AG04449 (cell line): ENCODE data around the gene UBE2F.
"Not testable (repeated sequence)": the region's sequence is repeated elsewhere in the genome, so short reads cannot be mapped to it uniquely, and the experiment has no call there.

ENCODE experiments used
- CTCF ChIA-PET: fragments of 350-600 bp; formaldehyde crosslinking; extraction: SDS; loops from one replicate; lab custom pipeline; 2021; ENCODE audit warnings: antibody characterized with exemption; lab: Yijun Ruan, JAX
- POLR2A ChIA-PET: fragments of 400-600, 350-600 bp; formaldehyde crosslinking; extraction: SDS; loops from one replicate; lab custom pipeline; 2020; ENCODE audit warnings: antibody characterized with exemption, inconsistent platforms; lab: Yijun Ruan, JAX
- DNase-seq: peaks from one replicate; pipeline ENCODE4 v3.0.0-alpha.2; 2010; ENCODE audit warnings: low read depth, low spot score
- H3K4me3 ChIP-seq: 2 replicates; pipeline ENCODE4 v1.5.1; 2011; ENCODE audit warnings: low read depth, mild to moderate bottlenecking, control low read depth, low read length
- TF ChIP-seq, protein P1 (sequence below): IDR thresholded peaks from one replicate; pipeline ENCODE4 v1.5.1; 2011; ENCODE audit warnings: mild to moderate bottlenecking, moderate library complexity, low read length, control low read depth, inconsistent platforms; ENCODE audit not compliant: insufficient read depth; ENCODE audit errors: missing control alignments

Gene UBE2F

GRCh38 chr2:237941239-237941638 is 25.6 kb upstream of the UBE2F start:
- CTCF ChIA-PET: no interaction called here
- DNase-seq: no peak
- TF ChIP-seq, protein P1, sequence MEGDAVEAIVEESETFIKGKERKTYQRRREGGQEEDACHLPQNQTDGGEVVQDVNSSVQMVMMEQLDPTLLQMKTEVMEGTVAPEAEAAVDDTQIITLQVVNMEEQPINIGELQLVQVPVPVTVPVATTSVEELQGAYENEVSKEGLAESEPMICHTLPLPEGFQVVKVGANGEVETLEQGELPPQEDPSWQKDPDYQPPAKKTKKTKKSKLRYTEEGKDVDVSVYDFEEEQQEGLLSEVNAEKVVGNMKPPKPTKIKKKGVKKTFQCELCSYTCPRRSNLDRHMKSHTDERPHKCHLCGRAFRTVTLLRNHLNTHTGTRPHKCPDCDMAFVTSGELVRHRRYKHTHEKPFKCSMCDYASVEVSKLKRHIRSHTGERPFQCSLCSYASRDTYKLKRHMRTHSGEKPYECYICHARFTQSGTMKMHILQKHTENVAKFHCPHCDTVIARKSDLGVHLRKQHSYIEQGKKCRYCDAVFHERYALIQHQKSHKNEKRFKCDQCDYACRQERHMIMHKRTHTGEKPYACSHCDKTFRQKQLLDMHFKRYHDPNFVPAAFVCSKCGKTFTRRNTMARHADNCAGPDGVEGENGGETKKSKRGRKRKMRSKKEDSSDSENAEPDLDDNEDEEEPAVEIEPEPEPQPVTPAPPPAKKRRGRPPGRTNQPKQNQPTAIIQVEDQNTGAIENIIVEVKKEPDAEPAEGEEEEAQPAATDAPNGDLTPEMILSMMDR: no peak
- H3K4me3 ChIP-seq: no peak overlapping the region
- POLR2A ChIA-PET: no interaction called here

DNA sequence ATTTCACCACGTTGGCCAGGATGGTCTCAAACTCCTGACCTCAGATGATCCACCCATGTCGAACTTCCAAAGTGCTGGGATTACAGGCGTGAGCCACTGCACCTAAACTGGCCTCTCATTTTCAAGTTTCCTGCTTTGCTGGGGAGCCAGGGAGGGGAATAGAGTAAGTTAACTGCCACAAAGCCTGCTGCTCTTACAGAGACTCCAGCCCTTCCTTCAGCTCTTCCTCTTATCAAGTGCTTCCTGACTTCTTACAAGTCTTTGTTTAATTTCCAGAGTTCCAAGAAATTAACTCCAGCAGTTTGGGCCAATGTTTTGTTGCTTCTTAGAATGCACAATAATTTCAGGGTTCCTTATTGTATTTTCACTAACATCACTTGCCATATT is 24.3 kb upstream of the UBE2F start:
- DNase-seq: no peak
- ChIA-PET POLR2A (no interaction called here), CTCF (no interaction called here)
- H3K4me3 ChIP-seq: no peak overlapping the region
- TF ChIP-seq, protein P1: no peak

- ChIA-PET POLR2A (no interaction called here), CTCF (interaction anchor here (1.3 kb wide), 1 partner anchor 20 kb away, joined by 4 read pairs; no protein-coding TSS in a partner anchor)
- TF ChIP-seq, protein P1: no peak
- no peak for DNase-seq
- H3K4me3 ChIP-seq: no peak overlapping the region
Measured at GRCh38 chr2:237943395-237944094, 23.3 kb upstream of the UBE2F start.

- ChIA-PET POLR2A (no interaction called here), CTCF (interaction anchor here (1.0 to 1.3 kb wide), 2 partner anchors 21 to 323 kb away, joined by 3 to 4 read pairs; no protein-coding TSS in a partner anchor)
- TF ChIP-seq, protein P1: no peak
- no peak for DNase-seq
- no peak overlapping the region for H3K4me3 ChIP-seq
Measured at GRCh38 chr2:237944302-237944701, 22.5 kb upstream of the UBE2F start.

GRCh38 chr2:237946423-237946822 is 20.4 kb upstream of the UBE2F start:
- ChIA-PET CTCF (interaction anchor here (1.6 kb wide), 1 partner anchor 23 kb away, joined by 7 read pairs; no protein-coding TSS in a partner anchor), POLR2A (no interaction called here)
- no peak for DNase-seq
- TF ChIP-seq, protein P1: no peak
- H3K4me3 ChIP-seq: no peak overlapping the region

DNA sequence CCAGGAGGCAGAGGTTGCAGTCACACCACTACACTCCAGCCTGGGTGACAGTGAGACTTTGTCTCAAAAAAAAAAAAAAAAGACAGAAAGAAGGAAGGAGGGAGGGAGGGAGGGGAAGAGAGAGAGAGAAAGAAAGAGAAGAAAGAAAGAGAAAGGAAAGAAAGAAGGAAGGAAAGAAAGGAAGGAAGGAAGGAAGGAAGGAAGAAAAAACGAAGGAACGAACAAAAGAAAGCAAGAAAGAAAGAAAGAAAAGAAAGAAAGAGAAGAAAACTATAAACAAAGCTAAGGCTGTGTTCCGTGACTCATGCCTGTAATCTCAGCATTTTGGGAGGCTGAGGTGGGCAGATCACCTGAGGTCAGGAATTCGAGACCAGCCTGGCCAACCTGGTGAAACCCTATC is 15.5 kb upstream of the UBE2F start:
- POLR2A ChIA-PET: interaction anchor here (0.9 kb wide), 1 partner anchor 17 kb away, joined by 3 read pairs; no protein-coding TSS in a partner anchor
- H3K4me3 ChIP-seq, CTCF ChIA-PET, DNase-seq: not testable (repeated sequence)
